ENCODE results near the gene BLVRB. TPM values are rescaled to one million over a fixed set of nuclear protein-coding genes. Genes with fewer than 3 reads are reported as not detected.
A peak's percentile ranks its signal among the peaks of the same experiment; 100 is the strongest.

Gene BLVRB
- total and polyA plus RNA-seq, 9 of the 15 experiments (the other 6 are each of a cell fraction or from before 2014, with no cell fraction given), result 81.1 to 749 (median 331) TPM

DNA sequence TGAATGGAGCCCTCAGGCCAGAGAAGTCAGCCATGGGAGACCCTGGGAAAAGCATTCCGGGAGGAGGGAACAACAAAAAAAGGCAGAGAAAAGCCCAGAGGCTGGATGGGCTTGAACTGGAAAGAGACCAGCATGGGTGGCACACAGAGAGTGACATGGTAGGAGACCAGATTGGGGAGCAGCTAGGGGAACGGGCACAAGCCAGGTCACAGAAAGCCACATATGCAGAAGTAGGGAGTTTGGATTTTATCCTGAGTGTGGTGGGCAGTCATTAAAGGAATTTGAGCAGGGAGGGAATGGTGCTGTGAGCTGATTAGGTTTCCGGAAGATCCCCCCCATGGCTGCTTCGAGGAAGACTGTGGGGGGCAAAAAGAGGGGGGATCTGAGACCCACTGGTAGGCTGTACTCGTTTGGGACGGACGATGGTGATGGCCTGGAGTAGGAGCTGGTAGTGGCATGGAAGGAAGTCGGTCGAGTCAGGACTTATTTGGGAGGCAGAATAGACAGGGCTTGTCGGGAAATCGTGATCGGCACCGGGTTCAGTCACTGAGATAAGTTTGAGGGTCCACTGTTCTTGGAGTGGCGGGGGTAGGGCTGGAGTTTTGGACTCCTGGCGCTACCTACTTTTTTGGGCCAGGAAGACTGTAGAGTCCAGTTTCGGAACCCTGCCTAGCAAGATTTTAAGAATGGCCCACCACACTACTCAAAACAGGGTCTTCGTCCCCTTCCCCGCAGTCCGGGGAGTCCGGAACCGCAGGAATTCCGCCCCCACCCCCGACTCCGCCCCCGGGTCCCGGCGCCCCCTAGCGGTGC is 40.7 kb downstream of the BLVRB start (continued):
- no peak for TF ChIP-seq JUN (IDR thresholded peaks at IDR 0.05; ENCODE audit: borderline replicate concordance, low read depth, low read length)
- no peak for TF ChIP-seq JUN (CRISPR knock-in tag; IDR thresholded peaks at IDR 0.05; ENCODE audit: borderline replicate concordance)
- TF ChIP-seq GATAD2B (IDR thresholded peaks at IDR 0.05; ENCODE audit: borderline replicate concordance), result no peak
- no peak for TF ChIP-seq NFYB (IDR thresholded peaks at IDR 0.05; ENCODE audit: extremely low read depth, insufficient read length)
- TF ChIP-seq, protein P1, sequence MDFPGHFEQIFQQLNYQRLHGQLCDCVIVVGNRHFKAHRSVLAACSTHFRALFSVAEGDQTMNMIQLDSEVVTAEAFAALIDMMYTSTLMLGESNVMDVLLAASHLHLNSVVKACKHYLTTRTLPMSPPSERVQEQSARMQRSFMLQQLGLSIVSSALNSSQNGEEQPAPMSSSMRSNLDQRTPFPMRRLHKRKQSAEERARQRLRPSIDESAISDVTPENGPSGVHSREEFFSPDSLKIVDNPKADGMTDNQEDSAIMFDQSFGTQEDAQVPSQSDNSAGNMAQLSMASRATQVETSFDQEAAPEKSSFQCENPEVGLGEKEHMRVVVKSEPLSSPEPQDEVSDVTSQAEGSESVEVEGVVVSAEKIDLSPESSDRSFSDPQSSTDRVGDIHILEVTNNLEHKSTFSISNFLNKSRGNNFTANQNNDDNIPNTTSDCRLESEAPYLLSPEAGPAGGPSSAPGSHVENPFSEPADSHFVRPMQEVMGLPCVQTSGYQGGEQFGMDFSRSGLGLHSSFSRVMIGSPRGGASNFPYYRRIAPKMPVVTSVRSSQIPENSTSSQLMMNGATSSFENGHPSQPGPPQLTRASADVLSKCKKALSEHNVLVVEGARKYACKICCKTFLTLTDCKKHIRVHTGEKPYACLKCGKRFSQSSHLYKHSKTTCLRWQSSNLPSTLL (IDR thresholded peaks at IDR 0.05), result no peak
- TF ChIP-seq, protein P2, sequence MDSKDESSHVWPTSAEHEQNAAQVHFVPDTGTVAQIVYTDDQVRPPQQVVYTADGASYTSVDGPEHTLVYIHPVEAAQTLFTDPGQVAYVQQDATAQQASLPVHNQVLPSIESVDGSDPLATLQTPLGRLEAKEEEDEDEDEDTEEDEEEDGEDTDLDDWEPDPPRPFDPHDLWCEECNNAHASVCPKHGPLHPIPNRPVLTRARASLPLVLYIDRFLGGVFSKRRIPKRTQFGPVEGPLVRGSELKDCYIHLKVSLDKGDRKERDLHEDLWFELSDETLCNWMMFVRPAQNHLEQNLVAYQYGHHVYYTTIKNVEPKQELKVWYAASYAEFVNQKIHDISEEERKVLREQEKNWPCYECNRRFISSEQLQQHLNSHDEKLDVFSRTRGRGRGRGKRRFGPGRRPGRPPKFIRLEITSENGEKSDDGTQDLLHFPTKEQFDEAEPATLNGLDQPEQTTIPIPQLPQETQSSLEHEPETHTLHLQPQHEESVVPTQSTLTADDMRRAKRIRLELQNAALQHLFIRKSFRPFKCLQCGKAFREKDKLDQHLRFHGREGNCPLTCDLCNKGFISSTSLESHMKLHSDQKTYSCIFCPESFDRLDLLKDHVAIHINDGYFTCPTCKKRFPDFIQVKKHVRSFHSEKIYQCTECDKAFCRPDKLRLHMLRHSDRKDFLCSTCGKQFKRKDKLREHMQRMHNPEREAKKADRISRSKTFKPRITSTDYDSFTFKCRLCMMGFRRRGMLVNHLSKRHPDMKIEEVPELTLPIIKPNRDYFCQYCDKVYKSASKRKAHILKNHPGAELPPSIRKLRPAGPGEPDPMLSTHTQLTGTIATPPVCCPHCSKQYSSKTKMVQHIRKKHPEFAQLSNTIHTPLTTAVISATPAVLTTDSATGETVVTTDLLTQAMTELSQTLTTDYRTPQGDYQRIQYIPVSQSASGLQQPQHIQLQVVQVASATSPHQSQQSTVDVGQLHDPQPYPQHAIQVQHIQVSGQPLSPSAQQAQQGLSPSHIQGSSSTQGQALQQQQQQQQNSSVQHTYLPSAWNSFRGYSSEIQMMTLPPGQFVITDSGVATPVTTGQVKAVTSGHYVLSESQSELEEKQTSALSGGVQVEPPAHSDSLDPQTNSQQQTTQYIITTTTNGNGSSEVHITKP (IDR thresholded peaks at IDR 0.05; ENCODE audit: partially characterized antibody), result peak; percentile 24
- TF ChIP-seq BCL6 (CRISPR knock-in tag; IDR thresholded peaks at IDR 0.05), result no peak
- no peak for TF ChIP-seq SAP30 (IDR thresholded peaks at IDR 0.05; ENCODE audit: borderline replicate concordance, insufficient read depth, low read depth, low read length, poor library complexity, severe bottlenecking)
- no peak for TF ChIP-seq SMC3 (conservative IDR thresholded peaks at IDR 0.05; ENCODE audit: insufficient read depth, low read depth, low read length)
- TF ChIP-seq FOXP1 (CRISPR knock-in tag; IDR thresholded peaks at IDR 0.05), result no peak
- no peak for TF ChIP-seq POLR3A (IDR thresholded peaks at IDR 0.05; ENCODE audit: borderline replicate concordance, extremely low read depth, insufficient read depth, insufficient read length)
- TF ChIP-seq SAFB (IDR thresholded peaks at IDR 0.05; ENCODE audit: borderline replicate concordance, low read depth, low read length), result no peak
- no peak for TF ChIP-seq NONO (IDR thresholded peaks at IDR 0.05; ENCODE audit: low read depth in 2 of 2, low read length in 1 of 2)
- TF ChIP-seq, protein P3, sequence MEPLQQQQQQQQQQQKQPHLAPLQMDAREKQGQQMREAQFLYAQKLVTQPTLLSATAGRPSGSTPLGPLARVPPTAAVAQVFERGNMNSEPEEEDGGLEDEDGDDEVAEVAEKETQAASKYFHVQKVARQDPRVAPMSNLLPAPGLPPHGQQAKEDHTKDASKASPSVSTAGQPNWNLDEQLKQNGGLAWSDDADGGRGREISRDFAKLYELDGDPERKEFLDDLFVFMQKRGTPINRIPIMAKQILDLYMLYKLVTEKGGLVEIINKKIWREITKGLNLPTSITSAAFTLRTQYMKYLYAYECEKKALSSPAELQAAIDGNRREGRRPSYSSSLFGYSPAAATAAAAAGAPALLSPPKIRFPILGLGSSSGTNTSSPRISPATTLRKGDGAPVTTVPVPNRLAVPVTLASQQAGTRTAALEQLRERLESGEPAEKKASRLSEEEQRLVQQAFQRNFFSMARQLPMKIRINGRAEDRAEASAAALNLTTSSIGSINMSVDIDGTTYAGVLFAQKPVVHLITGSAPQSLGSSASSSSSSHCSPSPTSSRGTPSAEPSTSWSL (CRISPR knock-in tag; IDR thresholded peaks at IDR 0.05; ENCODE audit: borderline replicate concordance), result no peak
- TF ChIP-seq, protein P4, sequence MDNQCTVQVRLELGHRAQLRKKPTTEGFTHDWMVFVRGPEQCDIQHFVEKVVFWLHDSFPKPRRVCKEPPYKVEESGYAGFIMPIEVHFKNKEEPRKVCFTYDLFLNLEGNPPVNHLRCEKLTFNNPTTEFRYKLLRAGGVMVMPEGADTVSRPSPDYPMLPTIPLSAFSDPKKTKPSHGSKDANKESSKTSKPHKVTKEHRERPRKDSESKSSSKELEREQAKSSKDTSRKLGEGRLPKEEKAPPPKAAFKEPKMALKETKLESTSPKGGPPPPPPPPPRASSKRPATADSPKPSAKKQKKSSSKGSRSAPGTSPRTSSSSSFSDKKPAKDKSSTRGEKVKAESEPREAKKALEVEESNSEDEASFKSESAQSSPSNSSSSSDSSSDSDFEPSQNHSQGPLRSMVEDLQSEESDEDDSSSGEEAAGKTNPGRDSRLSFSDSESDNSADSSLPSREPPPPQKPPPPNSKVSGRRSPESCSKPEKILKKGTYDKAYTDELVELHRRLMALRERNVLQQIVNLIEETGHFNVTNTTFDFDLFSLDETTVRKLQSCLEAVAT (IDR thresholded peaks at IDR 0.05), result no peak
- TF ChIP-seq KDM5B (IDR thresholded peaks at IDR 0.05; ENCODE audit: insufficient replicate concordance, low read depth, low read length), result peak; percentile 50

Measured in K562 (cell line).